ENCODE measurements around the gene UCP3. TPM values are rescaled to one million over a fixed set of nuclear protein-coding genes. Genes with fewer than 3 reads are reported as not detected.

The UCP3 gene
- total and polyA plus RNA-seq, 2 of the 8 experiments (the other 6 are each of a cell fraction or from before 2014, with no cell fraction given): 0.85 to 1.3 TPM

DNA sequence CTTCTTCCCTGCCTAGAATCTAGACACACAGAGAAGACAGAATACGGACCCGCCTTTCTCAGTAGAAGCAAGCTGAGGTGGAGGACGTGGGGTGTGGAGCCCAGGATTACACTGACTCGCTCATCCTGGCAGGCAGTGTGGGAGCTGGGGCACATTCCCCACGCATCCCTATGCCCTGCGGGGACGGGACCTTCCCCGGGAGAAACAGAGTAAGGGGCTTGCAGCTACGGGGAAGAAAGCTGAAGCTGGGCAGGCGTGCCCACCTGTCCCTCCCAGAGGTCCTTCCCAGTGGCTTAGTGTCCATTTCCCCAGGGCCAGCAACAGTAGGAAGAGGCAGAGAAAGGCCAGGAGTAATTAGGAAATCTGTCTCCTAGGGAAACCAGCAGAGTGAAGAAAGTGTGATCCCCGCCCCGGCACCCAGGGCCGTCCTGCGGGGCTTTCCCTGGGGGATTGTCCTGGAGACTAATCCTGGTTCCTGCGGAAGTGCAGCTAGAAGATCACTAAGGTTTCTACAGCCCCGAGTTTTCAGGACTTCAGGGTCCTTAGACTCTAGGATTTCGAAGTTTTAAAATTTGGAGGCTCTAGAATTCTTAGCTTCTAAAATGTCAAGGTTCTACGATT, 50.3 kb downstream of the UCP3 start (continued):
- no peak for TF ChIP-seq TEAD4 (IDR thresholded peaks at IDR 0.05; ENCODE audit: low read depth, low read length)
- no peak for TF ChIP-seq PHF8 (conservative IDR thresholded peaks at IDR 0.05; ENCODE audit: low read depth, low read length)
- TF ChIP-seq SAP30 (IDR thresholded peaks at IDR 0.05; ENCODE audit: insufficient read depth, insufficient replicate concordance, low read length): no peak
- TF ChIP-seq POLR2A (IDR thresholded peaks at IDR 0.05; ENCODE audit: control extremely low read depth in 1 of 2, low read depth in 2 of 2, low read length in 2 of 2): no peak
- TF ChIP-seq, protein P1, sequence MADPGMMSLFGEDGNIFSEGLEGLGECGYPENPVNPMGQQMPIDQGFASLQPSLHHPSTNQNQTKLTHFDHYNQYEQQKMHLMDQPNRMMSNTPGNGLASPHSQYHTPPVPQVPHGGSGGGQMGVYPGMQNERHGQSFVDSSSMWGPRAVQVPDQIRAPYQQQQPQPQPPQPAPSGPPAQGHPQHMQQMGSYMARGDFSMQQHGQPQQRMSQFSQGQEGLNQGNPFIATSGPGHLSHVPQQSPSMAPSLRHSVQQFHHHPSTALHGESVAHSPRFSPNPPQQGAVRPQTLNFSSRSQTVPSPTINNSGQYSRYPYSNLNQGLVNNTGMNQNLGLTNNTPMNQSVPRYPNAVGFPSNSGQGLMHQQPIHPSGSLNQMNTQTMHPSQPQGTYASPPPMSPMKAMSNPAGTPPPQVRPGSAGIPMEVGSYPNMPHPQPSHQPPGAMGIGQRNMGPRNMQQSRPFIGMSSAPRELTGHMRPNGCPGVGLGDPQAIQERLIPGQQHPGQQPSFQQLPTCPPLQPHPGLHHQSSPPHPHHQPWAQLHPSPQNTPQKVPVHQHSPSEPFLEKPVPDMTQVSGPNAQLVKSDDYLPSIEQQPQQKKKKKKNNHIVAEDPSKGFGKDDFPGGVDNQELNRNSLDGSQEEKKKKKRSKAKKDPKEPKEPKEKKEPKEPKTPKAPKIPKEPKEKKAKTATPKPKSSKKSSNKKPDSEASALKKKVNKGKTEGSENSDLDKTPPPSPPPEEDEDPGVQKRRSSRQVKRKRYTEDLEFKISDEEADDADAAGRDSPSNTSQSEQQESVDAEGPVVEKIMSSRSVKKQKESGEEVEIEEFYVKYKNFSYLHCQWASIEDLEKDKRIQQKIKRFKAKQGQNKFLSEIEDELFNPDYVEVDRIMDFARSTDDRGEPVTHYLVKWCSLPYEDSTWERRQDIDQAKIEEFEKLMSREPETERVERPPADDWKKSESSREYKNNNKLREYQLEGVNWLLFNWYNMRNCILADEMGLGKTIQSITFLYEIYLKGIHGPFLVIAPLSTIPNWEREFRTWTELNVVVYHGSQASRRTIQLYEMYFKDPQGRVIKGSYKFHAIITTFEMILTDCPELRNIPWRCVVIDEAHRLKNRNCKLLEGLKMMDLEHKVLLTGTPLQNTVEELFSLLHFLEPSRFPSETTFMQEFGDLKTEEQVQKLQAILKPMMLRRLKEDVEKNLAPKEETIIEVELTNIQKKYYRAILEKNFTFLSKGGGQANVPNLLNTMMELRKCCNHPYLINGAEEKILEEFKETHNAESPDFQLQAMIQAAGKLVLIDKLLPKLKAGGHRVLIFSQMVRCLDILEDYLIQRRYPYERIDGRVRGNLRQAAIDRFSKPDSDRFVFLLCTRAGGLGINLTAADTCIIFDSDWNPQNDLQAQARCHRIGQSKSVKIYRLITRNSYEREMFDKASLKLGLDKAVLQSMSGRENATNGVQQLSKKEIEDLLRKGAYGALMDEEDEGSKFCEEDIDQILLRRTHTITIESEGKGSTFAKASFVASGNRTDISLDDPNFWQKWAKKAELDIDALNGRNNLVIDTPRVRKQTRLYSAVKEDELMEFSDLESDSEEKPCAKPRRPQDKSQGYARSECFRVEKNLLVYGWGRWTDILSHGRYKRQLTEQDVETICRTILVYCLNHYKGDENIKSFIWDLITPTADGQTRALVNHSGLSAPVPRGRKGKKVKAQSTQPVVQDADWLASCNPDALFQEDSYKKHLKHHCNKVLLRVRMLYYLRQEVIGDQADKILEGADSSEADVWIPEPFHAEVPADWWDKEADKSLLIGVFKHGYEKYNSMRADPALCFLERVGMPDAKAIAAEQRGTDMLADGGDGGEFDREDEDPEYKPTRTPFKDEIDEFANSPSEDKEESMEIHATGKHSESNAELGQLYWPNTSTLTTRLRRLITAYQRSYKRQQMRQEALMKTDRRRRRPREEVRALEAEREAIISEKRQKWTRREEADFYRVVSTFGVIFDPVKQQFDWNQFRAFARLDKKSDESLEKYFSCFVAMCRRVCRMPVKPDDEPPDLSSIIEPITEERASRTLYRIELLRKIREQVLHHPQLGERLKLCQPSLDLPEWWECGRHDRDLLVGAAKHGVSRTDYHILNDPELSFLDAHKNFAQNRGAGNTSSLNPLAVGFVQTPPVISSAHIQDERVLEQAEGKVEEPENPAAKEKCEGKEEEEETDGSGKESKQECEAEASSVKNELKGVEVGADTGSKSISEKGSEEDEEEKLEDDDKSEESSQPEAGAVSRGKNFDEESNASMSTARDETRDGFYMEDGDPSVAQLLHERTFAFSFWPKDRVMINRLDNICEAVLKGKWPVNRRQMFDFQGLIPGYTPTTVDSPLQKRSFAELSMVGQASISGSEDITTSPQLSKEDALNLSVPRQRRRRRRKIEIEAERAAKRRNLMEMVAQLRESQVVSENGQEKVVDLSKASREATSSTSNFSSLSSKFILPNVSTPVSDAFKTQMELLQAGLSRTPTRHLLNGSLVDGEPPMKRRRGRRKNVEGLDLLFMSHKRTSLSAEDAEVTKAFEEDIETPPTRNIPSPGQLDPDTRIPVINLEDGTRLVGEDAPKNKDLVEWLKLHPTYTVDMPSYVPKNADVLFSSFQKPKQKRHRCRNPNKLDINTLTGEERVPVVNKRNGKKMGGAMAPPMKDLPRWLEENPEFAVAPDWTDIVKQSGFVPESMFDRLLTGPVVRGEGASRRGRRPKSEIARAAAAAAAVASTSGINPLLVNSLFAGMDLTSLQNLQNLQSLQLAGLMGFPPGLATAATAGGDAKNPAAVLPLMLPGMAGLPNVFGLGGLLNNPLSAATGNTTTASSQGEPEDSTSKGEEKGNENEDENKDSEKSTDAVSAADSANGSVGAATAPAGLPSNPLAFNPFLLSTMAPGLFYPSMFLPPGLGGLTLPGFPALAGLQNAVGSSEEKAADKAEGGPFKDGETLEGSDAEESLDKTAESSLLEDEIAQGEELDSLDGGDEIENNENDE (IDR thresholded peaks at IDR 0.05; ENCODE audit: insufficient replicate concordance, low read length): no peak
- TF ChIP-seq HDAC6 (IDR thresholded peaks at IDR 0.05; ENCODE audit: low read depth, low read length): no peak

Measured in H1 (cell line).